Endothelial cell of umbilical vein (primary cell): Measurements from ENCODE around the gene EXOC6B. TPM values are rescaled to one million over a fixed set of nuclear protein-coding genes. Genes with fewer than 3 reads are reported as not detected.

Source experiments
- BruUV-seq: library from RNA; stranded (reverse); fragments of 400-500 nt; replicated peaks from 2 replicates; lab custom pipeline; 2021; lab: Mats Ljungman, UMichigan
- CTCF ChIA-PET: fragments of 300-600, 350-600 bp; sonication (Branson Sonifier 250); formaldehyde crosslinking; loops from one replicate; lab custom pipeline; 2021; ENCODE audit warnings: antibody characterized with exemption, inconsistent platforms; lab: Charles Lee
- POLR2A ChIA-PET: fragments of 300-600, 350-600 bp; sonication (Branson Sonifier 250); formaldehyde crosslinking; loops from one replicate; lab custom pipeline; 2021; ENCODE audit warnings: antibody characterized with exemption, inconsistent platforms; lab: Charles Lee
- DNase-seq: peaks from one replicate; pipeline ENCODE4 v3.0.0-alpha.2; 2011; ENCODE audit warnings: low read depth, low spot score
- FAIRE-seq: peaks from 2 replicates; lab custom pipeline; 2011; peaks lifted over from hg19 to GRCh38; lab: Jason Lieb, UNC
- H2AFZ ChIP-seq: 2 replicates; pipeline ENCODE4 v1.6.0; 2012; ENCODE audit warnings: low read depth, low read length, control low read depth, inconsistent platforms
- H3K27ac ChIP-seq: 2 replicates; pipeline ENCODE4 v1.5.1; 2011; ENCODE audit warnings: low read depth, mild to moderate bottlenecking, control low read depth, low read length, moderate library complexity; ENCODE audit not compliant: insufficient read depth
- H3K27me3 ChIP-seq, 2 experiments: 2 replicates each; pipeline versions ENCODE4 v1.6.0 to v1.6.1; 2011; ENCODE audit warnings: low read length in 2 of 2, mixed read lengths in 1 of 2; ENCODE audit not compliant: control insufficient read depth in 2 of 2, insufficient read depth in 2 of 2
- H3K36me3 ChIP-seq, 2 experiments: 2 replicates in 1 of 2; 3 replicates in 1 of 2; pipeline ENCODE4 v1.5.1; 2011; ENCODE audit warnings: low read length in 2 of 2, mild to moderate bottlenecking in 1 of 2, moderate library complexity in 1 of 2; ENCODE audit not compliant: control insufficient read depth in 2 of 2, insufficient read depth in 2 of 2; ENCODE audit errors: extremely low read depth in 1 of 2
- H3K4me1 ChIP-seq: 3 replicates; pipeline ENCODE4 v1.5.1; 2011; ENCODE audit warnings: mild to moderate bottlenecking, low read length; ENCODE audit not compliant: control insufficient read depth, insufficient read depth; ENCODE audit errors: extremely low read depth
- H3K4me2 ChIP-seq: 2 replicates; pipeline ENCODE4 v1.6.1; 2011; ENCODE audit warnings: low read length, control low read depth, mixed read lengths; ENCODE audit not compliant: insufficient read depth
- H3K4me3 ChIP-seq, 3 experiments: fragments of 200-600 bp in 1 of 3; sonication (generic), shearing (Covaris generic) in 1 of 3; replicated peaks in 1 of 3; 2 replicates each; pipeline ENCODE4 v1.5.1; 2011 to 2016; ENCODE audit warnings: control low read depth in 3 of 3, low read length in 3 of 3, mild to moderate bottlenecking in 2 of 3, inconsistent platforms in 1 of 3, low read depth in 1 of 3, moderate library complexity in 1 of 3; ENCODE audit not compliant: insufficient read depth in 1 of 3
- H3K79me2 ChIP-seq: 2 replicates; pipeline ENCODE4 v1.6.0; 2012; ENCODE audit warnings: low read length, inconsistent platforms; ENCODE audit not compliant: control insufficient read depth, insufficient read depth
- H3K9ac ChIP-seq: replicated peaks from 2 replicates; pipeline ENCODE3; 2011; ENCODE audit warnings: low read length, control low read depth; ENCODE audit not compliant: insufficient read depth; ENCODE audit errors: extremely low read depth
- H3K9me1 ChIP-seq: replicated peaks from 3 replicates; pipeline ENCODE4 v1.6.0; 2011; ENCODE audit warnings: mild to moderate bottlenecking, low read length; ENCODE audit not compliant: control insufficient read depth, insufficient read depth; ENCODE audit errors: extremely low read depth
- H3K9me3 ChIP-seq: replicated peaks from 2 replicates; pipeline ENCODE4 v1.5.1; 2012; ENCODE audit warnings: low read length, inconsistent platforms; ENCODE audit not compliant: control insufficient read depth, insufficient read depth
- H4K20me1 ChIP-seq: replicated peaks from 2 replicates; pipeline ENCODE3; 2011; ENCODE audit warnings: mild to moderate bottlenecking, low read length; ENCODE audit not compliant: control insufficient read depth, insufficient read depth; ENCODE audit errors: extremely low read depth
- CTCF ChIP-seq, 2 donors: IDR thresholded peaks; 1 replicate in 1 of 2; 2 replicates in 1 of 2; pipeline ENCODE4 v1.5.1; 2011; ENCODE audit warnings: low read length in 2 of 2, mild to moderate bottlenecking in 2 of 2, moderate library complexity in 2 of 2, control low read depth in 1 of 2, inconsistent platforms in 1 of 2, low read depth in 1 of 2; ENCODE audit not compliant: insufficient read depth in 1 of 2; ENCODE audit errors: extremely low read depth in 1 of 2
- EZH2 ChIP-seq: IDR thresholded peaks from 2 replicates; pipeline ENCODE4 v1.6.1; 2012; ENCODE audit warnings: borderline replicate concordance, low read depth, mild to moderate bottlenecking, moderate library complexity, low read length, inconsistent platforms; ENCODE audit not compliant: severe bottlenecking
- FOS ChIP-seq: IDR thresholded peaks from 2 replicates; pipeline ENCODE4 v1.6.1; 2011; ENCODE audit warnings: mild to moderate bottlenecking, low read length, moderate library complexity, borderline replicate concordance; ENCODE audit not compliant: insufficient read depth
- GATA2 ChIP-seq: IDR thresholded peaks from 2 replicates; pipeline ENCODE4 v1.7.0; 2011; ENCODE audit warnings: low read depth, mild to moderate bottlenecking, moderate library complexity, mixed read lengths, low read length; ENCODE audit not compliant: insufficient read length, insufficient read depth
- JUN ChIP-seq: IDR thresholded peaks from 2 replicates; pipeline ENCODE4 v1.6.1; 2011; ENCODE audit warnings: borderline replicate concordance, low read depth; ENCODE audit not compliant: insufficient read length, insufficient read depth
- MYC ChIP-seq: IDR thresholded peaks from one replicate; pipeline ENCODE4 v1.6.1; 2011; ENCODE audit warnings: mild to moderate bottlenecking, low read depth, low read length
- POLR2A ChIP-seq: IDR thresholded peaks from 2 replicates; pipeline ENCODE4 v1.6.1; 2012; ENCODE audit warnings: low read depth, mild to moderate bottlenecking, control low read depth, low read length
- dilution Hi-C: fragments of 300-500 bp; cut with MboI; formaldehyde crosslinking; loops from one replicate; pipeline ENCODE4 v1.15.0; 2019; ENCODE audit warnings: low sequenced_read_pairs; ENCODE audit not compliant: extremely low pct_ligation_motif_present
- intact Hi-C: fragments of 100-400 bp; cut with micrococcal nuclease; formaldehyde crosslinking; loops from one replicate; pipeline ENCODE4 v1.10.0; 2022
- polyA plus RNA-seq, 4 experiments: library from polyadenylated mRNA; depleted of rRNA in 3 of 4; stranded (reverse) in 3 of 4; unstranded in 1 of 4; fragments of >200 nt; gene quantifications; 2 replicates each; pipeline versions ENCODE4 v1.2.1 to v1.2.3, GENCODE V29; 2011 to 2012; ENCODE audit warnings: missing spikeins in 1 of 4
- total RNA-seq: library from RNA; stranded (reverse); gene quantifications from 2 replicates; pipeline ENCODE4 v1.2.3, GENCODE V29; 2021

The EXOC6B gene
- total and polyA plus RNA-seq, 2 donors (not counting 3 experiments of a cell fraction or from before 2014, with no cell fraction given): 10.8 to 34.8 TPM

- H3K4me2 ChIP-seq: no peak overlapping the region
- H3K79me2 ChIP-seq: no peaks in the 10 kb centered on the region
- H3K4me3 ChIP-seq: no peak overlapping the region
- H3K4me1 ChIP-seq: no peaks in the 10 kb centered on the region
- H3K9me3 ChIP-seq: no peaks in the 10 kb centered on the region
- H3K36me3 ChIP-seq: no peaks in the 10 kb centered on the region
- ChIA-PET CTCF (interaction anchor here (1.4 kb wide), 1 partner anchor 388 kb away, joined by 3 read pairs; no protein-coding TSS in a partner anchor), POLR2A (no interaction called here)
- H2AFZ ChIP-seq: no peak overlapping the region
- H3K27me3 ChIP-seq: no peaks in the 10 kb centered on the region
- no peak for DNase-seq
- no peak for FAIRE-seq
- dilution Hi-C loops (no loop called here), intact Hi-C loops (no loop called here)
- TF ChIP-seq JUN (no peak), POLR2A (no peak), EZH2 (no peak), CTCF (IDR thresholded peaks at IDR 0.05; ENCODE audit: extremely low read depth in 1 of 2, insufficient read depth in 1 of 2, low read depth in 1 of 2, low read length in 2 of 2) (no peak), MYC (no peak), GATA2 (no peak)
- no peaks in the 10 kb centered on the region for H4K20me1 ChIP-seq
- BruUV-seq: no TSS peak
- H3K9me1 ChIP-seq: no peaks in the 10 kb centered on the region
- no peak overlapping the region for H3K27ac ChIP-seq
- H3K9ac ChIP-seq: no peak overlapping the region
These were observed 634.4 kb downstream of the EXOC6B start for GRCh38 chr2:72191441-72191840.

- Histone ChIP-seq H3K4me3 (no peak overlapping the region), H3K79me2 (no peaks in the 10 kb centered on the region), H3K36me3 (no peaks in the 10 kb centered on the region), H3K9ac (no peak overlapping the region), H3K9me3 (no peaks in the 10 kb centered on the region), H3K27ac (no peak overlapping the region), H3K27me3 (no peaks in the 10 kb centered on the region), H2AFZ (no peak overlapping the region), H3K9me1 (no peaks in the 10 kb centered on the region), H3K4me1 (no peaks in the 10 kb centered on the region), H3K4me2 (no peak overlapping the region), H4K20me1 (no peaks in the 10 kb centered on the region)
- ChIA-PET POLR2A (no interaction called here), CTCF (interaction anchor here (1.1 kb wide), 1 partner anchor 9 kb away, joined by 3 read pairs; no protein-coding TSS in a partner anchor)
- BruUV-seq: no TSS peak
- intact Hi-C loops: no loop called here
- no peak for TF ChIP-seq GATA2
- TF ChIP-seq POLR2A: no peak
- no peak for TF ChIP-seq JUN
- TF ChIP-seq CTCF (IDR thresholded peaks at IDR 0.05; ENCODE audit: extremely low read depth in 1 of 2, insufficient read depth in 1 of 2, low read depth in 1 of 2, low read length in 2 of 2): no peak
- no peak for TF ChIP-seq EZH2
- TF ChIP-seq FOS: no peak
- FAIRE-seq: no peak
- dilution Hi-C loops: no loop called here
- peak; percentile 72 for DNase-seq
These were observed 640.6 kb downstream of the EXOC6B start for GRCh38 chr2:72185206-72185605.
